ENCODE data around the gene ADAMTS20.

ADAMTS20 gene

GRCh38 chr12:43308776-43309175, 243.2 kb downstream of the ADAMTS20 start:
- H3K4me3 ChIP-seq (ENCODE audit: low read depth, low read length): no peak overlapping the region
- DNase-seq (ENCODE audit: low read depth): no peak
- TF ChIP-seq CTCF (IDR thresholded peaks at IDR 0.05; ENCODE audit: insufficient read depth, low read depth, low read length, missing control alignments): no peak

GRCh38 chr12:43307126-43307525, 244.9 kb downstream of the ADAMTS20 start:
- TF ChIP-seq CTCF (IDR thresholded peaks at IDR 0.05; ENCODE audit: insufficient read depth, low read depth, low read length, missing control alignments): no peak
- no peak for DNase-seq (ENCODE audit: low read depth)
- no peak overlapping the region for H3K4me3 ChIP-seq (ENCODE audit: low read depth, low read length)

GRCh38 chr12:43306066-43306465, 245.9 kb downstream of the ADAMTS20 start:
- no peak for DNase-seq (ENCODE audit: low read depth)
- H3K4me3 ChIP-seq (ENCODE audit: low read depth, low read length): no peak overlapping the region
- no peak for TF ChIP-seq CTCF (IDR thresholded peaks at IDR 0.05; ENCODE audit: insufficient read depth, low read depth, low read length, missing control alignments)

- no peak for TF ChIP-seq CTCF (IDR thresholded peaks at IDR 0.05; ENCODE audit: insufficient read depth, low read depth, low read length, missing control alignments)
Observed at GRCh38 chr12:43305065-43305464, 246.9 kb downstream of the ADAMTS20 start.

More at GRCh38 chr12:43305065-43305464, 246.9 kb downstream of the ADAMTS20 start:
- no peak overlapping the region for H3K4me3 ChIP-seq (ENCODE audit: low read depth, low read length)
- DNase-seq (ENCODE audit: low read depth): no peak
